ENCODE data around the gene ADAM11.

DNA sequence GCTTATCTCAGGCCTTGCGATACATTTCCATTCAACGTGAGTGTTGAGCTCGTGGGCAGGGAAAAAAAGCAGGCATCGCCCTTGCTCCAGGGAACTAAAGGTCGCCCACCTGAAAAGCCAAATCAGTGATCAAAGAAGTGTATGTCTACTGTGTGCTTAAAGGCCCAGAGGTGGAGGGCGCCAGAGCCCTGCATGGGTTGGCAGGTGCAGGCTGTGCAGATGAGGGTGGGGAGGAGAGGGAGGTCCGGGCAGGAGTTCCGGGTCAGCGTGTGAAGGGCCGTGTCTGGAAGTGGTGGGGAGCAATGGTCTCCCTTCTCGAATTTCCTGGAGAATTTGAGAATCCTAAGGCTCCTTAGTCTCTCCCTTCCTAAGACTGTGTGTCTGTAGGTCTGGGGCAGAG lies 7.2 kb downstream of the ADAM11 start:
- no peak for TF ChIP-seq CTCF (conservative IDR thresholded peaks at IDR 0.05)
- TF ChIP-seq ZFX (IDR thresholded peaks at IDR 0.05): no peak

All from C4-2B (cell line).